Erythroblast (primary cell): Measurements from ENCODE around the gene FAM135A.
"Not testable (repeated sequence)": the region's sequence is repeated elsewhere in the genome, so short reads cannot be mapped to it uniquely, and the experiment has no call there.

ENCODE experiments used
- DNase-seq, 2 experiments: peaks; one replicate each; lab custom pipeline; 2025; lab: John Stamatoyannopoulos, UW
- GATA1 ChIP-seq: IDR thresholded peaks from 2 replicates; pipeline ENCODE4 v1.6.1; 2011; ENCODE audit warnings: low read depth, mild to moderate bottlenecking, control low read depth, low read length, moderate library complexity
- POLR2A ChIP-seq: IDR thresholded peaks from 2 replicates; pipeline ENCODE4 v1.6.1; 2011; ENCODE audit warnings: mild to moderate bottlenecking, low read length

Gene FAM135A

GRCh38 chr6:70552974-70553373, 139.7 kb downstream of the FAM135A start:
- TF ChIP-seq POLR2A (no peak), GATA1 (no peak)
- no peak for DNase-seq

GRCh38 chr6:70557998-70558397, 144.7 kb downstream of the FAM135A start:
- DNase-seq: no peak
- no peak for TF ChIP-seq GATA1

- DNase-seq: not testable (repeated sequence)
Observed at GRCh38 chr6:70562401-70562800, 149.1 kb downstream of the FAM135A start.

GRCh38 chr6:70563530-70563929, 150.2 kb downstream of the FAM135A start:
- TF ChIP-seq GATA1: no peak
- TF ChIP-seq POLR2A: no peak
- DNase-seq: no peak

- TF ChIP-seq POLR2A: peak; percentile 82
- no peak for TF ChIP-seq GATA1
- peak; percentile 91 to 94 for DNase-seq
Observed at GRCh38 chr6:70566751-70567382, 153.6 kb downstream of the FAM135A start, which contains the start of gene SDHAF4. SDHAF4 (plus strand) TSS chr6:70566930; CDS start chr6:70566941, 11 bp downstream.

- TF ChIP-seq GATA1: no peak
- no peak for TF ChIP-seq POLR2A
- DNase-seq: no peak
Observed at GRCh38 chr6:70574643-70575042, 161.3 kb downstream of the FAM135A start.

GRCh38 chr6:70575899-70576495, 162.7 kb downstream of the FAM135A start:
- DNase-seq: no peak
- no peak for TF ChIP-seq POLR2A
- no peak for TF ChIP-seq GATA1

- no peak for DNase-seq
- no peak for TF ChIP-seq GATA1
Observed at GRCh38 chr6:70586114-70586513, 172.8 kb downstream of the FAM135A start.

- no peak for TF ChIP-seq GATA1
- TF ChIP-seq POLR2A: no peak
- DNase-seq: no peak
Observed at GRCh38 chr6:70590400-70590799, 177.1 kb downstream of the FAM135A start.

GRCh38 chr6:70592391-70593117, 179.2 kb downstream of the FAM135A start:
- no peak for TF ChIP-seq GATA1
- no peak for TF ChIP-seq POLR2A
- no peak for DNase-seq

GRCh38 chr6:70593118-70593486, 179.8 kb downstream of the FAM135A start:
- no peak for TF ChIP-seq GATA1
- no peak for TF ChIP-seq POLR2A

GRCh38 chr6:70599187-70599586, 185.9 kb downstream of the FAM135A start:
- TF ChIP-seq GATA1 (no peak), POLR2A (no peak)
- peak in 1 of 2 experiments; percentile 2 for DNase-seq

More at GRCh38 chr6:70593118-70593486, 179.8 kb downstream of the FAM135A start:
- no peak for DNase-seq

- TF ChIP-seq POLR2A: no peak
- no peak for TF ChIP-seq GATA1
- DNase-seq: no peak
Observed at GRCh38 chr6:70601014-70601413, 187.7 kb downstream of the FAM135A start.

- no peak for DNase-seq
- TF ChIP-seq POLR2A: no peak
- no peak for TF ChIP-seq GATA1
Observed at GRCh38 chr6:70604254-70604653, 190.9 kb downstream of the FAM135A start.

GRCh38 chr6:70607371-70607770, 194.1 kb downstream of the FAM135A start:
- not testable (repeated sequence) for DNase-seq

- not testable (repeated sequence) for DNase-seq
Observed at GRCh38 chr6:70609181-70609580, 195.9 kb downstream of the FAM135A start.
